Measurements from ENCODE around the gene RCAN3.

Gene RCAN3

DNA sequence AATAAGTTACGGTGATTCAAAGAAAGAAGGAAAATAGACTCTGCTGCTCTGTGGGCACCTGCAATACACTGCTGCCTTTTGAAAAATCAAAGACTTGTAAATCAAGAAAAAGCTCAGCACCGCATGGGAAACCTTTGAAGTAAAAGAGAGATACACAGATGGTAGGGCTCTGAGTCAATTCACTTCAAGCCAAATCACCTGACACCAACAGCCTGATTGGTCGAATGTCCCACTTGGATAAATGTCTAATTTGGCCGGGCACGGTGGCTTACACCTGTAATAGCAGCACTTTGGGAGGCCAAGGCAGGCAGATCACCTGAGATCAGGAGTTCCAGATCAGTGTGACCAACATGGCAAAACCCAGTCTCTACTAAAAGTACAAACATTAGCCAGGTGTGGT is 19.2 kb upstream of the RCAN3 start:
- no peaks in the 10 kb centered on the region for H3K27me3 ChIP-seq (replicated peaks; ENCODE audit: insufficient read depth, low read length)
- no peak overlapping the region for H3K4me2 ChIP-seq (ENCODE audit: low read depth, low read length)
- no peak overlapping the region for H3K9ac ChIP-seq (ENCODE audit: low read length)
- no peaks in the 10 kb centered on the region for H3K36me3 ChIP-seq (replicated peaks; ENCODE audit: insufficient read depth, low read length)
- no peak overlapping the region for H3K4me3 ChIP-seq (ENCODE audit: low read length)
- H3K4me1 ChIP-seq (ENCODE audit: low read length) = peaks cover 4% of the 10 kb centered on the region; the same call in 1 of the 2 replicates
- no peaks in the 10 kb centered on the region for H3F3A ChIP-seq (ENCODE audit: insufficient read depth, low read length)
- no peak for TF ChIP-seq EZH2 (optimal IDR thresholded peaks at IDR 0.05; ENCODE audit: low read depth, low read length)
- TF ChIP-seq, protein P1, sequence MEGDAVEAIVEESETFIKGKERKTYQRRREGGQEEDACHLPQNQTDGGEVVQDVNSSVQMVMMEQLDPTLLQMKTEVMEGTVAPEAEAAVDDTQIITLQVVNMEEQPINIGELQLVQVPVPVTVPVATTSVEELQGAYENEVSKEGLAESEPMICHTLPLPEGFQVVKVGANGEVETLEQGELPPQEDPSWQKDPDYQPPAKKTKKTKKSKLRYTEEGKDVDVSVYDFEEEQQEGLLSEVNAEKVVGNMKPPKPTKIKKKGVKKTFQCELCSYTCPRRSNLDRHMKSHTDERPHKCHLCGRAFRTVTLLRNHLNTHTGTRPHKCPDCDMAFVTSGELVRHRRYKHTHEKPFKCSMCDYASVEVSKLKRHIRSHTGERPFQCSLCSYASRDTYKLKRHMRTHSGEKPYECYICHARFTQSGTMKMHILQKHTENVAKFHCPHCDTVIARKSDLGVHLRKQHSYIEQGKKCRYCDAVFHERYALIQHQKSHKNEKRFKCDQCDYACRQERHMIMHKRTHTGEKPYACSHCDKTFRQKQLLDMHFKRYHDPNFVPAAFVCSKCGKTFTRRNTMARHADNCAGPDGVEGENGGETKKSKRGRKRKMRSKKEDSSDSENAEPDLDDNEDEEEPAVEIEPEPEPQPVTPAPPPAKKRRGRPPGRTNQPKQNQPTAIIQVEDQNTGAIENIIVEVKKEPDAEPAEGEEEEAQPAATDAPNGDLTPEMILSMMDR (IDR thresholded peaks at IDR 0.05; ENCODE audit: low read length) = no peak
- TF ChIP-seq EZH2phosphoT487 (IDR thresholded peaks at IDR 0.05; ENCODE audit: low read length) = no peak
- H2AFZ ChIP-seq (ENCODE audit: low read length) = no peak overlapping the region
- no peak overlapping the region for H3K27ac ChIP-seq (ENCODE audit: low read length)
- H3K9me2 ChIP-seq (replicated peaks; ENCODE audit: insufficient read depth, low read length) = no peaks in the 10 kb centered on the region
- H3K9me3 ChIP-seq (replicated peaks; ENCODE audit: insufficient read depth, low read length) = no peaks in the 10 kb centered on the region
- H4K20me1 ChIP-seq (ENCODE audit: insufficient read depth, low read length) = no peaks in the 10 kb centered on the region
- no peak for DNase-seq
- no peaks in the 10 kb centered on the region for H3K79me2 ChIP-seq (ENCODE audit: low read length)

DNA sequence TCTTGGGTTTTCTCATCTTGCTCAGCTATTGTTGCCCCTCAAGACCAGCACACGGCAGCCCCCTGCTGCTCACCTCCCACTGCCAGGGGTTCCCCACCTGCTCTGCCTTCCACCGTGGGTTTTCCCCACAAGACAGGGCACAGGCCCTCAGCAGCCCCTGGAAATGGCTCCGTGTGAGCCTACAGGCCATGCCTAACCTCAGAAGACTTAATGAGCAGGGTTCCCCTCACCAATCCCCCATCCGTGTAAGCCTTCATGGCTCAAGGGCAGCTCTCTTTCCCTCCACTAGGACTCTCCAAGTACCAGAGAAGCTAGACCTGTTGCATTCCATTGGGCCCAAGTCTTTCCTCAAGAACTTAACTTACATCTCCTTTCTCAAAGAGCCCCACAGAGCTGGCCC is 18.4 kb upstream of the RCAN3 start:
- no peaks in the 10 kb centered on the region for H3F3A ChIP-seq (ENCODE audit: insufficient read depth, low read length)
- peaks cover 4% of the 10 kb centered on the region; the same call in 1 of the 2 replicates for H3K4me1 ChIP-seq (ENCODE audit: low read length)
- H3K36me3 ChIP-seq (replicated peaks; ENCODE audit: insufficient read depth, low read length) = no peaks in the 10 kb centered on the region
- no peaks in the 10 kb centered on the region for H3K27me3 ChIP-seq (replicated peaks; ENCODE audit: insufficient read depth, low read length)
- H3K4me2 ChIP-seq (ENCODE audit: low read depth, low read length) = no peak overlapping the region
- H3K79me2 ChIP-seq (ENCODE audit: low read length) = no peaks in the 10 kb centered on the region
- no peak overlapping the region for H2AFZ ChIP-seq (ENCODE audit: low read length)
- H3K9me3 ChIP-seq (replicated peaks; ENCODE audit: insufficient read depth, low read length) = no peaks in the 10 kb centered on the region
- no peak overlapping the region for H3K27ac ChIP-seq (ENCODE audit: low read length)
- TF ChIP-seq, protein P1 (IDR thresholded peaks at IDR 0.05; ENCODE audit: low read length) = no peak
- TF ChIP-seq EZH2 (optimal IDR thresholded peaks at IDR 0.05; ENCODE audit: low read depth, low read length) = no peak
- TF ChIP-seq EZH2phosphoT487 (IDR thresholded peaks at IDR 0.05; ENCODE audit: low read length) = no peak
- H4K20me1 ChIP-seq (ENCODE audit: insufficient read depth, low read length) = no peaks in the 10 kb centered on the region
- DNase-seq = no peak
- H3K9ac ChIP-seq (ENCODE audit: low read length) = no peak overlapping the region
- H3K9me2 ChIP-seq (replicated peaks; ENCODE audit: insufficient read depth, low read length) = no peaks in the 10 kb centered on the region
- no peak overlapping the region for H3K4me3 ChIP-seq (ENCODE audit: low read length)

DNA sequence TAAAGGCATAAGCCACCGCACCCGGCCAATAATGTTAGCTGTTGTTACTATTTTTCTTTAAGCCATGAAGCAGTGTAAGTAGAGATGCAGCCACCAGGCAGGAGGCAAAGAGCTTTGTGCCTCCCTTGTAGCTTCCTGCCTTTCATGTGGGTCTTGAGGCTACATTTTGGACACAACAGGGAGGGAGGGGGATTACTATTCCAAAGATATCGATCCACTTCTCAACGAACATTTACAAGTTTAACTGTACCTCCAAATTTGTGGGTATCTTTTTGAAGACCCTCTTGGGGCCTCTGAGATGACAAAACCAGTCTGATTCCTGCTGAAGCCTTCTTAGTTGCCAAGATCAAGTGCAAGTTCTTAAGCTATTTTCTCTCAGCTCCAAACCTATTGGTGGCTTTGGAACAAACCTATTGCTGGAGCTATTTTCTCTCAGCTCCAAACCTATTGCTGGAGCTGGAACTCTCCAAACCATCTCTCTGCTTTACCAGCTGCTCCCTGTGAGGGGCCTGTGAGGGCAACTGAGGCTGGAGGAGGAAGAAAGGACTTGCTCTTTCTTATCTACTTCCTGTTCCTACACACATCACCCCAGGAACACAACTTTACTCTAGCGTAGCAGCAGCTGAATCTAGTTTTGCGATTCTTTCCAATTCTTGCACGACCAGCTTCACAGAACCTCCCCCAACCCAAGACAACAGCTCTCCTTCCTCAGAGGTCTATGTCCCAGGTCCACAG is 16.1 kb upstream of the RCAN3 start:
- Histone ChIP-seq H3K4me1 (ENCODE audit: low read length) (no peaks in the 10 kb centered on the region), H3K9me3 (replicated peaks; ENCODE audit: insufficient read depth, low read length) (no peaks in the 10 kb centered on the region), H2AFZ (ENCODE audit: low read length) (no peak overlapping the region), H3K9ac (ENCODE audit: low read length) (no peak overlapping the region), H3K79me2 (ENCODE audit: low read length) (no peaks in the 10 kb centered on the region), H3K4me2 (ENCODE audit: low read depth, low read length) (no peak overlapping the region), H4K20me1 (ENCODE audit: insufficient read depth, low read length) (no peaks in the 10 kb centered on the region), H3K9me2 (replicated peaks; ENCODE audit: insufficient read depth, low read length) (no peaks in the 10 kb centered on the region), H3K36me3 (replicated peaks; ENCODE audit: insufficient read depth, low read length) (no peaks in the 10 kb centered on the region), H3K4me3 (ENCODE audit: low read length) (no peak overlapping the region), H3K27me3 (replicated peaks; ENCODE audit: insufficient read depth, low read length) (no peaks in the 10 kb centered on the region), H3F3A (ENCODE audit: insufficient read depth, low read length) (no peaks in the 10 kb centered on the region), H3K27ac (ENCODE audit: low read length) (no peak overlapping the region)
- DNase-seq = no peak
- TF ChIP-seq EZH2phosphoT487 (IDR thresholded peaks at IDR 0.05; ENCODE audit: low read length) (no peak), EZH2 (optimal IDR thresholded peaks at IDR 0.05; ENCODE audit: low read depth, low read length) (no peak)
- TF ChIP-seq, protein P1 (IDR thresholded peaks at IDR 0.05; ENCODE audit: low read length) = no peak

Data from MM.1S (cell line).